HEK293 (cell line): ENCODE data around the gene TAL1.

Experiments
- CTCF ChIA-PET: fragments of 350-600 bp; formaldehyde crosslinking; extraction: SDS; loops from one replicate; lab custom pipeline; 2021; ENCODE audit warnings: antibody characterized with exemption; lab: Yijun Ruan, JAX
- POLR2A ChIA-PET: fragments of 300-600 bp; formaldehyde crosslinking; extraction: SDS; loops from one replicate; lab custom pipeline; 2020; ENCODE audit warnings: antibody characterized with exemption, inconsistent platforms; lab: Yijun Ruan, JAX
- H3K27ac ChIP-seq: fragments of 200-500 bp; sonication (Bioruptor generic); 2 replicates; pipeline ENCODE4 v1.5.1; 2014; ENCODE audit warnings: low read depth, low read length, control low read depth, inconsistent platforms; ENCODE audit errors: extremely low read depth
- H3K36me3 ChIP-seq, 2 experiments: fragments of 200-500 bp in 1 of 2; sonication (Bioruptor generic) in 1 of 2; 1 replicate in 1 of 2; 2 replicates in 1 of 2; pipeline ENCODE4 v1.5.1; 2014 to 2017; ENCODE audit warnings: inconsistent platforms in 2 of 2, low read length in 2 of 2; ENCODE audit not compliant: control insufficient read depth in 2 of 2, insufficient read depth in 1 of 2
- H3K4me1 ChIP-seq: fragments of 200-500 bp; sonication (Bioruptor generic); 2 replicates; pipeline ENCODE4 v1.5.1; 2014; ENCODE audit warnings: mild to moderate bottlenecking, low read length, inconsistent platforms; ENCODE audit not compliant: control insufficient read depth, insufficient read depth
- H3K4me3 ChIP-seq: 2 replicates; pipeline ENCODE4 v1.5.1; 2011; ENCODE audit warnings: low read depth, mild to moderate bottlenecking, control low read depth, low read length, moderate library complexity
- H3K9me3 ChIP-seq: fragments of 200-500 bp; sonication (Bioruptor generic); 2 replicates; pipeline ENCODE4 v1.5.1; 2014; ENCODE audit warnings: low read depth, low read length, inconsistent platforms; ENCODE audit not compliant: control insufficient read depth, insufficient read depth
- AEBP2 ChIP-seq: fragments of 450-650 bp; formaldehyde crosslinking; IDR thresholded peaks from 2 replicates; pipeline ENCODE4 v1.5.1; 2016; ENCODE audit warnings: missing biosample characterization, missing genetic modification characterization, borderline replicate concordance
- GLIS2 ChIP-seq: fragments of 450-650 bp; formaldehyde crosslinking; IDR thresholded peaks from 2 replicates; pipeline ENCODE4 v1.5.1; 2016; ENCODE audit warnings: missing biosample characterization, missing genetic modification characterization
- KLF16 ChIP-seq: fragments of 450-650 bp; formaldehyde crosslinking; IDR thresholded peaks from 2 replicates; pipeline ENCODE4 v1.5.1; 2017; ENCODE audit warnings: missing biosample characterization, missing genetic modification characterization
- KLF17 ChIP-seq: fragments of 450-650 bp; formaldehyde crosslinking; IDR thresholded peaks from 2 replicates; pipeline ENCODE4 v1.5.1; 2016; ENCODE audit warnings: missing biosample characterization, missing genetic modification characterization
- PATZ1 ChIP-seq: fragments of 450-650 bp; formaldehyde crosslinking; IDR thresholded peaks from 2 replicates; pipeline ENCODE4 v1.5.1; 2016; ENCODE audit warnings: missing biosample characterization, missing genetic modification characterization
- PBX3 ChIP-seq: sonication (generic); formaldehyde crosslinking; IDR thresholded peaks from 2 replicates; pipeline ENCODE4 v1.8.1; 2022; ENCODE audit warnings: mild to moderate bottlenecking, moderate library complexity, missing genetic modification reagents
- PRDM1 ChIP-seq: fragments of 450-650 bp; formaldehyde crosslinking; IDR thresholded peaks from 2 replicates; pipeline ENCODE4; 2016; ENCODE audit warnings: missing biosample characterization, missing genetic modification characterization
- PRDM4 ChIP-seq: fragments of 450-650 bp; formaldehyde crosslinking; IDR thresholded peaks from 2 replicates; pipeline ENCODE4 v1.5.1; 2017; ENCODE audit warnings: missing biosample characterization, missing genetic modification characterization
- PRDM6 ChIP-seq: fragments of 450-650 bp; formaldehyde crosslinking; IDR thresholded peaks from 2 replicates; pipeline ENCODE4 v1.5.1; 2017; ENCODE audit warnings: missing biosample characterization, missing genetic modification characterization
- SCRT2 ChIP-seq: fragments of 450-650 bp; formaldehyde crosslinking; IDR thresholded peaks from 2 replicates; pipeline ENCODE4 v1.5.1; 2016; ENCODE audit warnings: missing biosample characterization, missing genetic modification characterization
- ZBTB17 ChIP-seq: fragments of 450-650 bp; formaldehyde crosslinking; IDR thresholded peaks from 2 replicates; pipeline ENCODE4 v1.5.1; 2016; ENCODE audit warnings: missing biosample characterization, missing genetic modification characterization
- ZBTB8A ChIP-seq: fragments of 450-650 bp; formaldehyde crosslinking; IDR thresholded peaks from 2 replicates; pipeline ENCODE4 v1.5.1; 2016; ENCODE audit warnings: missing biosample characterization, missing genetic modification characterization
- ZIC2 ChIP-seq: fragments of 450-650 bp; formaldehyde crosslinking; IDR thresholded peaks from 2 replicates; pipeline ENCODE4 v1.5.1; 2016; ENCODE audit warnings: missing biosample characterization, missing genetic modification characterization
- ZNF114 ChIP-seq: fragments of 450-650 bp; formaldehyde crosslinking; IDR thresholded peaks from 2 replicates; pipeline ENCODE4 v1.5.0; 2017; ENCODE audit warnings: missing biosample characterization, missing genetic modification characterization
- ZNF121 ChIP-seq: fragments of 450-650 bp; formaldehyde crosslinking; IDR thresholded peaks from 2 replicates; pipeline ENCODE4 v1.5.1; 2016; ENCODE audit warnings: missing biosample characterization, missing genetic modification characterization
- ZNF266 ChIP-seq: fragments of 450-650 bp; formaldehyde crosslinking; IDR thresholded peaks from 2 replicates; pipeline ENCODE4 v1.5.1; 2016; ENCODE audit warnings: missing biosample characterization, missing genetic modification characterization, low read depth
- ZNF521 ChIP-seq: fragments of 450-650 bp; formaldehyde crosslinking; IDR thresholded peaks from 2 replicates; pipeline ENCODE4 v1.5.1; 2017; ENCODE audit warnings: missing biosample characterization, mild to moderate bottlenecking, missing genetic modification characterization
- ZNF529 ChIP-seq: fragments of 450-650 bp; formaldehyde crosslinking; IDR thresholded peaks from 2 replicates; pipeline ENCODE4 v1.5.1; 2017; ENCODE audit warnings: missing genetic modification characterization, missing biosample characterization; ENCODE audit not compliant: insufficient replicate concordance
- ZNF830 ChIP-seq: fragments of 450-650 bp; IDR thresholded peaks from 2 replicates; pipeline ENCODE4 v1.5.0; 2018; ENCODE audit warnings: missing biosample characterization, missing genetic modification characterization, low read depth, mild to moderate bottlenecking, moderate library complexity

The TAL1 gene

GRCh38 chr1:47241114-47242113, 9.4 kb upstream of the TAL1 start:
- Histone ChIP-seq H3K27ac (no peak overlapping the region), H3K4me1 (no peaks in the 10 kb centered on the region), H3K9me3 (no peaks in the 10 kb centered on the region), H3K4me3 (no peak overlapping the region), H3K36me3 (no peaks in the 10 kb centered on the region)
- ChIA-PET POLR2A (interaction anchor here (0.7 kb wide), 1 partner anchor 12 kb away, joined by 3 read pairs; no protein-coding TSS in a partner anchor), CTCF (interaction anchor here (0.6 to 1.0 kb wide), 6 partner anchors 22 to 1781 kb away, joined by 3 to 4 read pairs (median 3); partner anchors contain the start of gene FOXD2)
- no peak for TF ChIP-seq ZNF830 (tag by site-specific recombination)
- TF ChIP-seq PRDM4, result no peak
- no peak for TF ChIP-seq KLF16 (tag by site-specific recombination)
- no peak for TF ChIP-seq ZBTB8A (tag by site-specific recombination)
- TF ChIP-seq PATZ1 (tag by site-specific recombination), result no peak
- TF ChIP-seq ZIC2 (tag by site-specific recombination), result no peak
- no peak for TF ChIP-seq AEBP2 (tag by site-specific recombination)
- no peak for TF ChIP-seq KLF17 (tag by site-specific recombination)
- TF ChIP-seq ZBTB17 (tag by site-specific recombination), result no peak
- no peak for TF ChIP-seq PBX3 (CRISPR knock-in tag)
- TF ChIP-seq GLIS2 (tag by site-specific recombination), result no peak

- ChIA-PET POLR2A (no interaction called here), CTCF (interaction anchor here (0.6 kb wide), 1 partner anchor 320 kb away, joined by 4 read pairs; no protein-coding TSS in a partner anchor)
- H3K27ac ChIP-seq, result no peak overlapping the region
Measured at GRCh38 chr1:47238935-47239592, 7.0 kb upstream of the TAL1 start.

More at GRCh38 chr1:47238935-47239592, 7.0 kb upstream of the TAL1 start:
- H3K9me3 ChIP-seq, result no peaks in the 10 kb centered on the region
- H3K36me3 ChIP-seq, result no peaks in the 10 kb centered on the region
- no peaks in the 10 kb centered on the region for H3K4me1 ChIP-seq
- H3K4me3 ChIP-seq, result no peak overlapping the region
- TF ChIP-seq ZNF529 (tag by site-specific recombination), result no peak
- TF ChIP-seq SCRT2 (tag by site-specific recombination), result no peak
- TF ChIP-seq ZNF114, result no peak
- TF ChIP-seq PRDM1 (tag by site-specific recombination), result no peak
- TF ChIP-seq ZNF121 (tag by site-specific recombination), result no peak
- TF ChIP-seq ZNF521 (tag by site-specific recombination), result no peak
- no peak for TF ChIP-seq ZNF266
- no peak for TF ChIP-seq PRDM6 (tag by site-specific recombination)
